ENCODE results near the gene RAI1. TPM values are rescaled to one million over a fixed set of nuclear protein-coding genes. Genes with fewer than 3 reads are reported as not detected.
A peak's percentile ranks its signal among the peaks of the same experiment; 100 is the strongest.

RAI1 gene
- total and polyA plus RNA-seq, 2 experiments from 2014 or later: 0.87 to 0.89 TPM

DNA sequence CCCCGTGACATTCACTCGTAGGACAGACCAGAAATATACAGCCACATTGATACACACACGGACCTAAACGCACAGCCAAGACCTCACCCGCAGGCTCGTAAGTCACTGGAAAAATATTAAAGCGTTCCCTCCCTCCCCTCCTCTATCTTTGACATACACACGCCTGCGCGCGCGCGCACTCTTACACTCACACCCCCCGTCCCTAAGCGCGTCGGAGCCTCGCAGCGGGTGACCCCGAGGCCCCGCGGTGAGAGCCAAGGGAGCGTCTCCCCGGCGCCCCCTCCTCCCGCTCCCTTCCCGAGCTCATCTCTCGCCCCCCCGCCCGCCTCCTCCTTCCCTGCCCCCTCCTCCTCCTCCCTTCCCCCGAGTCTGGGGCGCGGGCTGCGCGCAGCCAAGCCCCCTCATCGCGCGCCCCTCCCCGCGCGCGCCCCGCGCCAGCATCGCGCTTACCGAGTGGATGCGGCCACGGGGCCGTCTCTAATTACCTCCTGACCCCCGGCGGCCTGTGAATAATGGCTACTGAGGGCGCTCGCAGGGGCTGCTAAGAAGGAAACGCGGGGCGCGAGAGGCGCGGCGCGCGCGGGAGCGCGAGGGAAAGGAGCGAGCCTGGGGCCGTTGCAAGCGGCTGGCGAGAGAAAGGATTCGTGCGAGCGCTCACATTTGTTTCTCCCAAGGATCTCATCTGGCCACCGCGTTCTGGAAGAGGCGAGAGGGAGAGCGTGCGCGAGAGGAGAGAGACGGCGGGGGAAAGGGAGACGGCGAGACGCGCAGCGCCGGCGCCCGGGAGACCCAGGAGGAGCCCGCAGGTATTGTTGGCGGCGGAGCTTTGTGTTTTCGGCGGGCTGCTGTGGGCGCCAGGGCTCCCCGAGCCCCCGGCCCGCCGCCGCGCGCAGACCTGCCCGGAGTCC lies 42.4 kb downstream of the RAI1 start:
- no peak overlapping the region for H3K27ac ChIP-seq (ENCODE audit: low read depth)
- H3K36me3 ChIP-seq (ENCODE audit: insufficient read depth): no peaks in the 10 kb centered on the region
- H4K20me1 ChIP-seq (replicated peaks; ENCODE audit: insufficient read depth): peaks cover 25% of the 10 kb centered on the region
- H3K36me3 Mint-ChIP-seq (ENCODE audit: low read depth): no peaks in the 10 kb centered on the region; the same call in 2 of the 3 replicates
- H3K4me2 ChIP-seq: peak overlapping the region; percentile 94
- H3K4me1 Mint-ChIP-seq: peaks cover 41% of the 10 kb centered on the region
- peaks cover 24% of the 10 kb centered on the region for H3K4me1 ChIP-seq (ENCODE audit: insufficient read depth)
- no peak for TF ChIP-seq NANOG (IDR thresholded peaks at IDR 0.05; ENCODE audit: borderline replicate concordance)
- no peak for TF ChIP-seq POLR2AphosphoS5 (IDR thresholded peaks at IDR 0.05; ENCODE audit: low read depth)
- TF ChIP-seq, protein P1, sequence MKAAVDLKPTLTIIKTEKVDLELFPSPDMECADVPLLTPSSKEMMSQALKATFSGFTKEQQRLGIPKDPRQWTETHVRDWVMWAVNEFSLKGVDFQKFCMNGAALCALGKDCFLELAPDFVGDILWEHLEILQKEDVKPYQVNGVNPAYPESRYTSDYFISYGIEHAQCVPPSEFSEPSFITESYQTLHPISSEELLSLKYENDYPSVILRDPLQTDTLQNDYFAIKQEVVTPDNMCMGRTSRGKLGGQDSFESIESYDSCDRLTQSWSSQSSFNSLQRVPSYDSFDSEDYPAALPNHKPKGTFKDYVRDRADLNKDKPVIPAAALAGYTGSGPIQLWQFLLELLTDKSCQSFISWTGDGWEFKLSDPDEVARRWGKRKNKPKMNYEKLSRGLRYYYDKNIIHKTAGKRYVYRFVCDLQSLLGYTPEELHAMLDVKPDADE (IDR thresholded peaks at IDR 0.05): no peak
- TF ChIP-seq, protein P2, sequence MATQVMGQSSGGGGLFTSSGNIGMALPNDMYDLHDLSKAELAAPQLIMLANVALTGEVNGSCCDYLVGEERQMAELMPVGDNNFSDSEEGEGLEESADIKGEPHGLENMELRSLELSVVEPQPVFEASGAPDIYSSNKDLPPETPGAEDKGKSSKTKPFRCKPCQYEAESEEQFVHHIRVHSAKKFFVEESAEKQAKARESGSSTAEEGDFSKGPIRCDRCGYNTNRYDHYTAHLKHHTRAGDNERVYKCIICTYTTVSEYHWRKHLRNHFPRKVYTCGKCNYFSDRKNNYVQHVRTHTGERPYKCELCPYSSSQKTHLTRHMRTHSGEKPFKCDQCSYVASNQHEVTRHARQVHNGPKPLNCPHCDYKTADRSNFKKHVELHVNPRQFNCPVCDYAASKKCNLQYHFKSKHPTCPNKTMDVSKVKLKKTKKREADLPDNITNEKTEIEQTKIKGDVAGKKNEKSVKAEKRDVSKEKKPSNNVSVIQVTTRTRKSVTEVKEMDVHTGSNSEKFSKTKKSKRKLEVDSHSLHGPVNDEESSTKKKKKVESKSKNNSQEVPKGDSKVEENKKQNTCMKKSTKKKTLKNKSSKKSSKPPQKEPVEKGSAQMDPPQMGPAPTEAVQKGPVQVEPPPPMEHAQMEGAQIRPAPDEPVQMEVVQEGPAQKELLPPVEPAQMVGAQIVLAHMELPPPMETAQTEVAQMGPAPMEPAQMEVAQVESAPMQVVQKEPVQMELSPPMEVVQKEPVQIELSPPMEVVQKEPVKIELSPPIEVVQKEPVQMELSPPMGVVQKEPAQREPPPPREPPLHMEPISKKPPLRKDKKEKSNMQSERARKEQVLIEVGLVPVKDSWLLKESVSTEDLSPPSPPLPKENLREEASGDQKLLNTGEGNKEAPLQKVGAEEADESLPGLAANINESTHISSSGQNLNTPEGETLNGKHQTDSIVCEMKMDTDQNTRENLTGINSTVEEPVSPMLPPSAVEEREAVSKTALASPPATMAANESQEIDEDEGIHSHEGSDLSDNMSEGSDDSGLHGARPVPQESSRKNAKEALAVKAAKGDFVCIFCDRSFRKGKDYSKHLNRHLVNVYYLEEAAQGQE (IDR thresholded peaks at IDR 0.05; ENCODE audit: unreplicated experiment): no peak
- TF ChIP-seq JUNB (IDR thresholded peaks at IDR 0.05; ENCODE audit: unreplicated experiment): no peak
- TF ChIP-seq EZH2 (IDR thresholded peaks at IDR 0.05; ENCODE audit: low read depth, unreplicated experiment): peak; percentile 41
- no peaks in the 10 kb centered on the region; the same call in 1 of the 2 replicates for H3F3A ChIP-seq (replicated peaks; ENCODE audit: low read depth)
- peak overlapping the region; percentile 87 for H2AFZ ChIP-seq
- H3K79me2 ChIP-seq (replicated peaks; ENCODE audit: insufficient read depth): no peaks in the 10 kb centered on the region
- H3K27me3 Mint-ChIP-seq (ENCODE audit: insufficient read depth, low read depth, poor library complexity): peaks cover 98% of the 10 kb centered on the region
- peak; percentile 20 for ATAC-seq
- H3K27me3 ChIP-seq (ENCODE audit: insufficient read depth): peaks cover 100% of the 10 kb centered on the region
- H3K27ac Mint-ChIP-seq: no peak overlapping the region
- DNase-seq (ENCODE audit: low spot score): peak; percentile 71
- H3K4me3 Mint-ChIP-seq: peak overlapping the region; percentile 85
- H3K9me3 Mint-ChIP-seq: no peaks in the 10 kb centered on the region
- H3K9me2 ChIP-seq (ENCODE audit: insufficient read depth): no peaks in the 10 kb centered on the region
- H3K4me3 ChIP-seq: peak overlapping the region; percentile 61

DNA sequence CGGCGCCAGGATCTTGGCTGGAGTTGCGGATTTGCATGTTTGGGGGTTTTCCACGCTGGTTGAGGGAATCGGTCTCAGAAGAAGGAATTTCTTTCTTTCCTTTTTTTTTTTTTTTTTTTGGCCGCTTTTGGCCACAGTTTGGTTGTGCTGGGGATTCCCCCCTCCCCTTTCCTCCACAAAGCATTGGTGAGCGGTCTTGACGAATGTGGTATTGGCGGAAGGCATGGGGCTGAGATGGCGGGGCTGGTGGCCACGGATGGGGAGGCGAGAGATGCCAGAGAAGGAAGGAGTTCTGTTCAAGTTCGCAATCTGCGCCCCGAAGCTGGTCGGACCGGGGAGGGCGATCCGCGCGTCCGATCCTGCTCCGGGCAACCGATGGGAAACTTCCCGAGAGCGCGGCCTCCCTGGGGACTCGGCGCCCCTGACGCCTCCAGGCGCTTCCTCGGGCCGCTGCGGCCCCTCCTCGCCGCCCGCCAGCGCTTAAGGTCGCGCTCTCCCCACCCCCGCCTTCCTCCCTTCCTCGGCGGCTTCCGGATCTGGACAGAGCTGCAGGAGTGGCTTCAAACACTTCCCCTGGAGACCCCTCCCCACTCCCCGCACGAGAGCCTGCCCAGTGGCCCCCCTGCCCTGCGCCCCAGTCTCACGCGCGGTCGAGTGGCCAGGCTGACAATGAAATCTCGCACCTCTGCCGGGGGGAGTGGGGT lies 43.2 kb downstream of the RAI1 start:
- ATAC-seq (peak; percentile 57), DNase-seq (ENCODE audit: low spot score) (peak; percentile 82)
- Mint-ChIP-seq H3K9me3 (no peaks in the 10 kb centered on the region), H3K4me1 (peaks cover 41% of the 10 kb centered on the region), H3K36me3 (ENCODE audit: low read depth) (no peaks in the 10 kb centered on the region; the same call in 2 of the 3 replicates), H3K27me3 (ENCODE audit: insufficient read depth, low read depth, poor library complexity) (peaks cover 98% of the 10 kb centered on the region), H3K27ac (no peak overlapping the region), H3K4me3 (peak overlapping the region; percentile 85)
- H3K4me3 ChIP-seq: peak overlapping the region; percentile 61
- no peaks in the 10 kb centered on the region; the same call in 1 of the 2 replicates for H3F3A ChIP-seq (replicated peaks; ENCODE audit: low read depth)
- peaks cover 25% of the 10 kb centered on the region for H4K20me1 ChIP-seq (replicated peaks; ENCODE audit: insufficient read depth)
- no peaks in the 10 kb centered on the region for H3K36me3 ChIP-seq (ENCODE audit: insufficient read depth)
- H2AFZ ChIP-seq: peak overlapping the region; percentile 56; the same call in 1 of the 2 replicates
- H3K79me2 ChIP-seq (replicated peaks; ENCODE audit: insufficient read depth): no peaks in the 10 kb centered on the region
- H3K9me2 ChIP-seq (ENCODE audit: insufficient read depth): no peaks in the 10 kb centered on the region
- H3K27ac ChIP-seq (ENCODE audit: low read depth): no peak overlapping the region
- H3K4me1 ChIP-seq (ENCODE audit: insufficient read depth): peaks cover 24% of the 10 kb centered on the region
- peak; percentile 70 for TF ChIP-seq EZH2 (IDR thresholded peaks at IDR 0.05; ENCODE audit: low read depth, unreplicated experiment)
- TF ChIP-seq CREB1 (CRISPR knock-in tag; IDR thresholded peaks at IDR 0.05; ENCODE audit: low read depth): no peak
- H3K4me2 ChIP-seq: peak overlapping the region; percentile 94
- H3K27me3 ChIP-seq (ENCODE audit: insufficient read depth): peaks cover 100% of the 10 kb centered on the region

Data from GM23338 (cell line).